Mammary epithelial cell (primary cell): Measurements from ENCODE around the gene HMG20A.

Source experiments
- CTCF ChIP-seq, 2 donors: IDR thresholded peaks in 1 of 2; conservative IDR thresholded peaks in 1 of 2; 2 replicates each; pipeline ENCODE4 v1.5.1; 2011 to 2012; ENCODE audit warnings: inconsistent platforms in 2 of 2, low read length in 2 of 2, mild to moderate bottlenecking in 2 of 2, control low read depth in 1 of 2, low read depth in 1 of 2; ENCODE audit not compliant: insufficient read depth in 1 of 2; ENCODE audit errors: extremely low read depth in 1 of 2
- EZH2 ChIP-seq: IDR thresholded peaks from 2 replicates; pipeline ENCODE4 v1.6.1; 2012; ENCODE audit warnings: low read length, inconsistent platforms, borderline replicate concordance

DNA sequence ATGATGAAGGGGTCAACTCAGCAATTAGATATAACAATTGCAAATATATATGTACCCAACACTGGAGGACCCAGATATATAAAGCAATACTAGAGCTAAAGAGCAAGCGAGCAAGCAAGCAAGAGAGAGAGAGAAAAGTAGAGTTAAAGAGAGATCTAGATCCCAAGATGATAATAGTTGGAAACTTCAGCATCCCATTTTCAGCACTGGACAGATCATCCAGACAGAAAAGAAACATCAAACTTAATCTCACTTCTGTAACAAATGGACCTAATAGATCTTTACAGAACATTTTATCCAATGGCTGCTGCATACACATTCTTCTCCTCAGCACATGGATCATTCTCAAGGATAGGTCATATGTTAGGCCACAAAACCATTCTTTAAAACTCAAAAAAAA is 24.0 kb upstream of the HMG20A start:
- TF ChIP-seq CTCF (conservative IDR thresholded peaks at IDR 0.05 in 1 of 2, IDR thresholded peaks at IDR 0.05 in 1 of 2; ENCODE audit: extremely low read depth in 1 of 2, insufficient read depth in 1 of 2, low read depth in 1 of 2, low read length in 2 of 2), result no peak
- no peak for TF ChIP-seq EZH2
